GM19240 (cell line): ENCODE measurements around the gene RRP36.
A peak's percentile ranks its signal among the peaks of the same experiment; 100 is the strongest.

Experiments used
- DNase-seq: peaks from one replicate; pipeline ENCODE4 v3.0.0; 2011; ENCODE audit warnings: low spot score; ENCODE audit not compliant: insufficient read length

Gene RRP36

DNA sequence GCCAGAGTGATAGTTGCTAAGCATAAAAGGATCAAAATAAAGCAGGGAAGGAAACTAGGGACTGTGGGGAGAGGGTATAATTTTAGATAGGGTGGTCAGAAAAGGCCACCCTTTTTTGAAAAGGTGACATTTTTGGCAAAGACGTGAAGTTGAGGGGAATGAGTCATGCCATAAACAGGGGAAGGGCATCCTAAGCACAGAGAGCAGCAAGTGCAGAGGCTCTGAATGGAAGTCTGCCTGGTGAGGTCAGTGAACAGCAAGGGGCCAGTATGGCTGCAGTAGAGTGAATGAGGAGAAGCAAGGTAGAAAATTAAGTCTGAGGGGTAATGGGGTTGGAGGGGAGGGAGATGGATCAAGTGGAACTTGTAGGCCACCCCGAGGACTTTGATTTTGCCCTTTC, 40.4 kb downstream of the RRP36 start:
- DNase-seq = no peak

DNA sequence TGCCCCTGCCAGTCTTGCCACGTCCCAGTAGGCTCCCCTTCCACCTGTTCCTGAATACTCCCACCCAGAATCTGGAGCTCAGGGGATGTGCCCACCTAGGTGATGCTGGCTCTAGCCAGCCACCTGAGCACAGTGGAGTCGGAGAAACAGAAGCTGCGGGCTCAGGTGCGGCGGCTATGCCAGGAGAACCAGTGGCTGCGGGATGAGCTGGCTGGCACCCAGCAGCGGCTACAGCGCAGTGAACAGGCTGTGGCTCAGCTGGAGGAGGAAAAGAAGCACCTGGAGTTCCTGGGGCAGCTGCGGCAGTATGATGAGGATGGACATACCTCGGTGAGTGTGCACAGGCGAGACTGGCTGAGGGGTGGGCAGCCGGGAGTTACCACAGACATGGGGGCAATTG, 41.4 kb downstream of the RRP36 start:
- no peak for DNase-seq

DNA sequence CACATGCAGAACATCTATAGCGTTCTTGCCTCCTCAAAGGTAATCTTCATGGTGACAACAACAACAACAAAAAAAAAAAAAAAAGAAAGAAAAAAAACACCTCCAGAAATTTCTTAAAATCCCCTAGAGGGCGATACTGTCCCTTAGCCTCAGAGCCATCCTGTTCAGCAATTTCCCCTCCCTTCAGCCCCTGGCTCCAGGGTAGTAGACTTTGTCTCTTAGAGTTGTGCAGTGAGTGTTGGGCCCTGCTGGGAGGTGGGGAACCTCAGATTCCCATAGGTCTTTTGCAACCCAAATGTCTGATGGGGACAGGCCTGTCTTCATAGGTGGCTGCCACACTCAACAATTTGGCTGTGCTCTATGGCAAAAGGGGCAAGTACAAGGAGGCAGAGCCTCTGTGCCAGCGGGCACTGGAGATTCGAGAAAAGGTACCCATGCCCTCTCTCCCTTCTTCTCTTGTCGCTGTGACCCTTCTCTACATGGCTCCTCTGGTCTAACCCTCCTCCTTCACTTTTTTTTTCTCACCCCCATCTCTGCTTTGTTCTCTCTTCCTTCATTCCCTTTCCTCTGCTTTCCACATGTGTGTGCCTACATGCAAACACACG, 48.7 kb downstream of the RRP36 start:
- DNase-seq = peak; percentile 71

DNA sequence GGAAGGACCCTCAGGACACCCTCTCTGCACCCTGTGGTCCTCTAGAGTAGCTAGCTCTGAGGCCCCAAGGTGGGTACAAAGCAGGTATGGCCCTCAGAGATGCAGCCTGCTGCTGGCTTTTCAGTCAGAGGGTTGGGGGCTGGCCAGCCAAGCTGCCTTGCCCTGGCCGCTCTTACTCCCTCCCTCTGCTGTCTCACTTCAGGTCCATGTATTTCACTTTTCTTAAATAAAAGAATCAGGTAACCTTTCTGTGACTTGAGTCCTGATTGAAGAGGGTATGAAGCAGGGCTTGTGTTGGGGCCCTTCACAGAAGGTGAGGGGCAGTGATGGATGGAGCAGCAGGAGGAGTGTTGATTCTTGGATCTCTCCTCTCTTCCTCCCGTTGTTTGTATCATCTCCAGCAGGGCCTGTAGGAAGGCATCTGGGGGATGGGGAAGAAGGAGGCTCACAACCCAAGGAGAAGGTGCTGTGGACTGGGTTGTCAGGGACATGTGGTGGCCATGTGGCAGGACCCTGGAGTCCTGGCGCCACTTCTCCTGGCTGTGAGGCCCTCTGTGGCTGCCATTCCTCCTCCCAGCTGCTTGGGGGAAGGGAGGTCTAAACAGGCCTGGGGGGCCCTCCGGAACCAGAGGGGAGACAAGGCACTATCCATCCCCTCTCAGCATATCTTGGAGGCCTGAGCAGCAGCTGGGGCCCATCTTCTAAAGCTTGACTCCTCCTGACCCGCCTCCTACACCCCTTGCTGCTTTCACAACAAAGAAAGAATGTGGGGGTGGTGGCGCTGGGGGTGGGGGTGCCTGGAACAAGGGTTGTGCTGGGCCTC, 53.6 kb downstream of the RRP36 start:
- no peak for DNase-seq

DNA sequence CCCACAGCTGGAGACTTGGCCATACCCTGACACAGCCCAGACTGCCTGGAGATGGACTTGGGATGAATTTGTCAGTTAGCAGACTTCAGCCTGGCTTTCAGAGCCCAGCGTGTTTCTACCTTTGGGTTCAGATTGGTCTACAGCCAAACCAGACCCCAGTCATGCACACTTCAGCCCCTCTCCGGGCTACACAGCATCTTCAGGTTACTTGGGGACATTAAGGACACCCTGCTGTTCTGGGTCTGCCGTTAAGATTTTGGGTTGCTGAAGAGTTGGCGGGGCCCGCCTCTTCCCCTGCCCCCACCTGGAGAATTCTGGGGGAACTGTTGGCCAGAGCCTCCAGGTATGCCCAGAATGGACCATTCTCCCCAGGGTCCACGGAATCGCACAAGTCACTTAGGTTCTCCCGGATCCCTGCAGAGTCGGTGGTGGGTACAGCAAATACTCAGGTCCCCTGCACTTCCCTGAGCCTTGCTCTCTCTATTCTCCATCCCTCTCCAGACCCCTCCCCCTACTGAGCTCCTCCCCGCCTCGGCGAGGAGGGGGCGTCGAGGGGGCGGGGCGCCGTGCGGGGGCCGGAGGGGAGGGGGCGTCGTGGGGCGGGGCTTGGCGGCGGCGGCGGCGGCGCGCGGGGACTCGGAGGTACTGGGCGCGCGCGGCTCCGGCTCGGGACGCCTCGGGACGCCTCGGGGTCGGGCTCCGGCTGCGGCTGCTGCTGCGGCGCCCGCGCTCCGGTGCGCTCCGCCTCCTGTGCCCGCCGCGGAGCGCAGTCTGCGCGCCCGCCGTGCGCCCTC, 54.4 kb downstream of the RRP36 start, which contains the start of gene PTK7:
Gene PTK7, plus strand, starts transcription at position 645 of the 794 bp plus-strand sequence. CDS start 175 bp downstream, outside the sequence.
- no peak for DNase-seq

DNA sequence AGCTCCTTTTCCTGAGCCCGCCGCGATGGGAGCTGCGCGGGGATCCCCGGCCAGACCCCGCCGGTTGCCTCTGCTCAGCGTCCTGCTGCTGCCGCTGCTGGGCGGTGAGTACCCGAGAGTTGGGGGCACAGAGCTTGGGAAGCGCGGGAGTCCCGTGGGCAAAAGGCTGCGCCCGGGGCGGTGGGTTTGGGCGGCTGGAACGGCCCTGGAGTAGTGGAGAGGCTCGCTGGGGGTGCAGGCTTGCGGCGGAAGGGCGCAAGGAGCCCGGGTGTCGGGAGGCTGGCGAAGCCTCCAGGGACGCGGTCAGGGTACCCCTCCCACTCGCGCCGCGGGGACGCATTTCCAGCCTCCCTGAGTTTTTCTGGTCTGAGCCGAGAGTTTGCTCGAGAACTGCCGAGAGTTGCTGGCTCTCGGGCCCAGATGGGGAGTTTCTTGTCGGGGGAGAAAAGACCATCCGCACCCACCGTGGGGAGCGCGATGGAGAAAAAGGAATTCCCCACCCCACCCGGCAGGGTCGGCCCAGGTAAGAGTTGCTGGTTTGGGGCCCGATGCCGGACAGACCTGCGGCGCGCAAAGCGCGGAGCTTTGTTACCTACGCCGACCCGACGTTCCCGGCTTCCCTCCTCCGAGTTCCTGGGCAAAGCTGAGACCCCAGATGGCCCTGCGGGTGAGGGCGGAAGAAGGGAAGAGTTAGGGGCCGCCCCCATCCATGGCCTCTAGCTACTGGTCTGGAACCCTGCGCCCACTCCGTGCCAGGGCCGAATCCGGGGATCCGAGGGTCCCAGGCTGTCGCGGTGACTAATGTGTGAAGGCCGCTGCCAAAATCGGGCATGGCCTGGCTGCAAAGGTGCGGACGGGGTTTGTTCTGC, 55.3 kb downstream of the RRP36 start:
- DNase-seq = no peak

DNA sequence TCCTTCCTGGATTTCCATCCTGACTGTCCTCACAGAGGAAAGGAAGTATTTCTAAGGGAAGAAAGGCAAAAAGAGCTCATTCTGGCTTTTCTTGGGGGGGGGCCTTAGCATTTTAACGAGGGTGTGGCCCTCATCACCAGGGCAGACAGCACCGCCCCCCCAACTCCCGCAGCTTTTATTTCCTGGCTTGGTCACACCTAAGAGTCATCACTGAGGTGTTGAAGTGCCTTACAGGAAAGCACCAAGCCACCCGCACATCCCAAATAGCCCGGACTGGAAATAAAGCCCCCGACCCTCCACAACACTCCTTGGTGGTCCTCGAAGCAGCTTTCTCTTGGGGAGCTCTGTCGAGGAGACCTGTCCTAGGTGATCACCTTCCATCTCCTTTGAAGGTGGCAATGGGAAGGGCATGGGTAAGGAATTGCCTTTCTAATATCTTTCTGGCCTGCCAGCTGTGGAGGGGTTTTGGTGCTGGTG, 55.9 kb downstream of the RRP36 start:
- no peak for DNase-seq

DNA sequence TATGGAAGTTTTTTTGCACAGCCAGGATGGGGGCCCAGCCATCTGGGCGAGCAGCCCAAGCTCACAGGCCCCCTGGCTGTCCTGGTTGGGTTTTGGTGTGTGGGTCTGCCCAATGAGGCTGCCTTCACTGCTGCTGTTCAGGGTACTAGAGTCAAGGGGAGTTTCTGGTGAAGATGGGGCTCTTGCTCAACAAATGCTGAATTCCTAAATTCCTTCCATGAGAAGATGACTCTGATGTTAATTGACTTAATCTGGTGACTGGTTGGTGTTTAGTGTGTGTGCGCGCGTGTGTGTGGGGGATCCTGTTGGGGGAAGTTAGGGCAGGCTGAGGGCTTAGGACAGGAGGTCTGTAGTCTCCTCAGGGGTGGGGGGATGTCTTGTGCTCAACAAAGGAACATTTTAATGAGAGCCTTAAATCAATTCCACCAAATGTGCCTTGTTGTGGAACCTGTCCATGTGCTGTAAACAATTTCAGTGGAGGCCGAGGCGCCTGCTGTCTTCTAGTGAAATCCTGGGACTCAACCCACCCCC, 56.6 kb downstream of the RRP36 start:
- no peak for DNase-seq

DNA sequence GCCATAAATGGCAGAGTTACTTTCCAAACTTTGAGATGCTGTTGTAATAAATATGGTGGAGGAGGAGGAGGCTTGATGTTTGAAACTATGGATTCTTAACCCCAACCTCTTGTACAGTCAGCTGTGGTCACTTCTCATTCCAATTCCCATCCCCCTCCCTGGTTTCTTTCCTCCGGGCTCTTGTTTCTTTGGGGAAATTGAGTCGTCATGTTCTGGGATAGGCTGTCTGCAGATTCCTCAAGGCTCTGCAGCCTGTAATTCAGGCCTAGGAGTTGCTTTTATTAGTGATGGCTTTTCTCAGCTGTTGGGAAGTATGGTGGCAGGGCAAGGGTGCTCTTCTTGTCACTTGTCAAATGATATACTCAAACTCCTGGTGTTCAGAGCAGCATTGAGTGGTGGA, 57.3 kb downstream of the RRP36 start:
- DNase-seq = no peak
